Endothelial cell (in vitro differentiated cells): ENCODE data around the gene PACS2. TPM values are rescaled to one million over a fixed set of nuclear protein-coding genes. Genes with fewer than 3 reads are reported as not detected.

ENCODE experiments used
- DNase-seq: peaks from one replicate; pipeline ENCODE4 v3.0.0; 2021; ENCODE audit warnings: low spot score
- H3K27ac Mint-ChIP-seq: one replicate; pipeline ENCODE4 v1.8.0; 2021; ENCODE audit warnings: mixed read lengths, inconsistent platforms; ENCODE audit not compliant: unreplicated experiment
- H3K27me3 Mint-ChIP-seq: one replicate; pipeline ENCODE4 v1.8.0; 2021; ENCODE audit warnings: mild to moderate bottlenecking, moderate library complexity, mixed read lengths, inconsistent platforms; ENCODE audit not compliant: unreplicated experiment
- H3K36me3 Mint-ChIP-seq: one replicate; pipeline ENCODE4 v1.8.0; 2021; ENCODE audit warnings: mild to moderate bottlenecking, low read depth, mixed read lengths, inconsistent platforms; ENCODE audit not compliant: unreplicated experiment
- H3K4me1 Mint-ChIP-seq: one replicate; pipeline ENCODE4 v1.8.0; 2021; ENCODE audit warnings: mild to moderate bottlenecking, mixed read lengths, inconsistent platforms; ENCODE audit not compliant: unreplicated experiment
- H3K4me3 Mint-ChIP-seq: one replicate; pipeline ENCODE4 v1.8.0; 2021; ENCODE audit warnings: mild to moderate bottlenecking, mixed read lengths, inconsistent platforms; ENCODE audit not compliant: unreplicated experiment
- H3K9me3 Mint-ChIP-seq: one replicate; pipeline ENCODE4 v1.8.0; 2021; ENCODE audit warnings: mixed read lengths, inconsistent platforms; ENCODE audit not compliant: unreplicated experiment
- CTCF ChIP-seq: fragments of 200-600 bp; sonication (generic); IDR thresholded peaks from one replicate; pipeline ENCODE4 v1.5.0; 2021; ENCODE audit warnings: antibody characterized with exemption; ENCODE audit not compliant: unreplicated experiment
- total RNA-seq: library from RNA; stranded (reverse); fragmentation: NEBNext Ultra II Directional; extraction: Animal tissue kit (Norgen Biotek cat#: 25700); gene quantifications from one replicate; pipeline ENCODE4 v1.2.1, GENCODE V29; 2021; ENCODE audit not compliant: unreplicated experiment

Gene PACS2
- total RNA-seq, 1 donor from 2014 or later: 113 TPM

GRCh38 chr14:105430565-105430964 is 116.0 kb downstream of the PACS2 start:
- H3K27me3 Mint-ChIP-seq: peaks cover 6% of the 10 kb centered on the region
- H3K9me3 Mint-ChIP-seq: no peaks in the 10 kb centered on the region
- no peak overlapping the region for H3K27ac Mint-ChIP-seq

GRCh38 chr14:105431256-105431655 is 116.7 kb downstream of the PACS2 start:
- no peak overlapping the region for H3K27ac Mint-ChIP-seq
- no peaks in the 10 kb centered on the region for H3K9me3 Mint-ChIP-seq
- no peak for DNase-seq
- H3K27me3 Mint-ChIP-seq: peaks cover 6% of the 10 kb centered on the region
- peaks cover 16% of the 10 kb centered on the region for H3K36me3 Mint-ChIP-seq
- H3K4me3 Mint-ChIP-seq: no peak overlapping the region
- no peak for TF ChIP-seq CTCF
- no peaks in the 10 kb centered on the region for H3K4me1 Mint-ChIP-seq

More at GRCh38 chr14:105430565-105430964, 116.0 kb downstream of the PACS2 start:
- DNase-seq: no peak
- H3K36me3 Mint-ChIP-seq: peaks cover 13% of the 10 kb centered on the region
- H3K4me1 Mint-ChIP-seq: no peaks in the 10 kb centered on the region
- TF ChIP-seq CTCF: no peak
- H3K4me3 Mint-ChIP-seq: no peak overlapping the region

GRCh38 chr14:105432657-105433056 is 118.1 kb downstream of the PACS2 start:
- TF ChIP-seq CTCF: no peak
- H3K4me3 Mint-ChIP-seq: no peak overlapping the region
- peaks cover 2% of the 10 kb centered on the region for H3K27me3 Mint-ChIP-seq
- no peaks in the 10 kb centered on the region for H3K4me1 Mint-ChIP-seq
- no peaks in the 10 kb centered on the region for H3K9me3 Mint-ChIP-seq
- peaks cover 9% of the 10 kb centered on the region for H3K36me3 Mint-ChIP-seq
- no peak for DNase-seq
- no peak overlapping the region for H3K27ac Mint-ChIP-seq

GRCh38 chr14:105433161-105433605 is 118.6 kb downstream of the PACS2 start:
- no peak for DNase-seq
- H3K27me3 Mint-ChIP-seq: peaks cover 2% of the 10 kb centered on the region
- no peak for TF ChIP-seq CTCF
- H3K9me3 Mint-ChIP-seq: no peaks in the 10 kb centered on the region
- H3K27ac Mint-ChIP-seq: no peak overlapping the region
- H3K4me1 Mint-ChIP-seq: no peaks in the 10 kb centered on the region
- H3K36me3 Mint-ChIP-seq: peaks cover 8% of the 10 kb centered on the region
- H3K4me3 Mint-ChIP-seq: no peak overlapping the region

GRCh38 chr14:105436402-105436801 is 121.9 kb downstream of the PACS2 start:
- H3K9me3 Mint-ChIP-seq: no peaks in the 10 kb centered on the region
- TF ChIP-seq CTCF: no peak
- H3K27me3 Mint-ChIP-seq: peaks cover 2% of the 10 kb centered on the region
- DNase-seq: no peak
- no peaks in the 10 kb centered on the region for H3K4me1 Mint-ChIP-seq
- H3K27ac Mint-ChIP-seq: no peak overlapping the region
- H3K4me3 Mint-ChIP-seq: no peak overlapping the region
- H3K36me3 Mint-ChIP-seq: peaks cover 8% of the 10 kb centered on the region
